Suppressor macrophage (primary cell): ENCODE data around the gene MAOB.
"Not testable (repeated sequence)": the region's sequence is repeated elsewhere in the genome, so short reads cannot be mapped to it uniquely, and the experiment has no call there.

Source experiments
- DNase-seq, 4 experiments: peaks; one replicate each; pipeline ENCODE4 v3.0.0-alpha.2; 2020 to 2022
- total RNA-seq, 17 experiments: gene quantifications; one replicate each; lab custom pipeline; 2026; ENCODE audit warnings: mixed read lengths in 6 of 17, inconsistent platforms in 3 of 17; lab: John Stamatoyannopoulos, UW

Gene MAOB
- total RNA-seq: 0 to 0.66 (median 0) reads per million in 17 experiments

GRCh38 chrX:43882294-43882681, at the start of gene MAOB:
MAOB (minus strand) TSS chrX:43882450; CDS start chrX:43882299, 151 bp downstream.
- peak; percentile 15 to 67 (median 38) for DNase-seq

GRCh38 chrX:43922032-43922431, 39.8 kb upstream of the MAOB start:
- not testable (repeated sequence) for DNase-seq

GRCh38 chrX:43910772-43911171, 28.5 kb upstream of the MAOB start:
- DNase-seq: not testable (repeated sequence)

- DNase-seq: no peak
These were observed 27.8 kb upstream of the MAOB start for GRCh38 chrX:43910012-43910411.

- no peak for DNase-seq
These were observed 26.9 kb upstream of the MAOB start for GRCh38 chrX:43909141-43909540.

- no peak for DNase-seq
These were observed 17.9 kb upstream of the MAOB start for GRCh38 chrX:43899878-43900815.

GRCh38 chrX:43898406-43899035, 16.3 kb upstream of the MAOB start:
- DNase-seq: no peak

GRCh38 chrX:43897290-43897689, 15.0 kb upstream of the MAOB start:
- no peak for DNase-seq

GRCh38 chrX:43892336-43892870, 10.2 kb upstream of the MAOB start:
- peak in 1 of 4 experiments; percentile 9 for DNase-seq

- no peak for DNase-seq
These were observed 3.4 kb upstream of the MAOB start for GRCh38 chrX:43885617-43886016.

GRCh38 chrX:43881410-43882293, 598 bp downstream of the MAOB start:
- DNase-seq: no peak

GRCh38 chrX:43880425-43880824, 1.8 kb downstream of the MAOB start:
- DNase-seq: no peak

- no peak for DNase-seq
These were observed 3.2 kb downstream of the MAOB start for GRCh38 chrX:43878906-43879526.

GRCh38 chrX:43876680-43877079, 5.6 kb downstream of the MAOB start:
- DNase-seq: peak in 2 of 4 experiments; percentile 2 to 9

- DNase-seq: no peak
These were observed 11.4 kb downstream of the MAOB start for GRCh38 chrX:43870758-43871419.

GRCh38 chrX:43870011-43870410, 12.2 kb downstream of the MAOB start:
- DNase-seq: no peak

GRCh38 chrX:43868791-43869190, 13.5 kb downstream of the MAOB start:
- DNase-seq: no peak

GRCh38 chrX:43866423-43866822, 15.8 kb downstream of the MAOB start:
- DNase-seq: no peak

GRCh38 chrX:43865791-43866190, 16.5 kb downstream of the MAOB start:
- DNase-seq: no peak

- no peak for DNase-seq
These were observed 19.8 kb downstream of the MAOB start for GRCh38 chrX:43862434-43862833.

- peak in 1 of 4 experiments; percentile 6 for DNase-seq
These were observed 20.5 kb downstream of the MAOB start for GRCh38 chrX:43861750-43862149.
